H1 (cell line): ENCODE data around the gene FBXO45. TPM values are rescaled to one million over a fixed set of nuclear protein-coding genes. Genes with fewer than 3 reads are reported as not detected.

Experiments
- CTCF ChIA-PET: fragments of 300-600 bp; sonication (Branson Sonifier 250); formaldehyde crosslinking; loops from one replicate; lab custom pipeline; 2021; ENCODE audit not compliant: partially characterized antibody; lab: Charles Lee
- POLR2A ChIA-PET: fragments of 300-600 bp; sonication (Branson Sonifier 250); formaldehyde crosslinking; loops from one replicate; lab custom pipeline; 2021; ENCODE audit warnings: inconsistent platforms; ENCODE audit not compliant: partially characterized antibody; lab: Charles Lee
- DNase-seq, 2 experiments: peaks; one replicate each; pipeline versions ENCODE4 v3.0.0 to v3.0.0-alpha.2; 2010 to 2022; ENCODE audit warnings: low spot score in 2 of 2, low read depth in 1 of 2, mixed read lengths in 1 of 2
- FAIRE-seq: peaks from 2 replicates; lab custom pipeline; 2011; peaks lifted over from hg19 to GRCh38; lab: Jason Lieb, UNC
- H2AFZ ChIP-seq: 2 replicates; pipeline ENCODE4 v1.8.1; 2012; ENCODE audit warnings: low read length, inconsistent platforms
- H2AK5ac ChIP-seq: 2 replicates; pipeline ENCODE4 v1.6.1; 2013; ENCODE audit warnings: low read depth, low read length
- H2BK120ac ChIP-seq: replicated peaks from 2 replicates; pipeline ENCODE3; 2013; ENCODE audit warnings: low read depth, low read length, inconsistent platforms
- H2BK12ac ChIP-seq: 2 replicates; pipeline ENCODE4 v1.6.1; 2013; ENCODE audit warnings: low read depth, low read length
- H2BK15ac ChIP-seq: 2 replicates; pipeline ENCODE4 v1.6.1; 2013; ENCODE audit warnings: low read length
- H2BK20ac ChIP-seq: 2 replicates; pipeline ENCODE4 v1.6.1; 2013; ENCODE audit warnings: low read length
- H2BK5ac ChIP-seq: 2 replicates; pipeline ENCODE4 v1.6.1; 2013; ENCODE audit warnings: low read depth, low read length
- H3K14ac ChIP-seq: 2 replicates; pipeline ENCODE4 v1.6.1; 2013; ENCODE audit warnings: inconsistent platforms; ENCODE audit not compliant: insufficient read length
- H3K18ac ChIP-seq: 2 replicates; pipeline ENCODE4 v1.6.1; 2013; ENCODE audit warnings: low read length; ENCODE audit errors: extremely low read depth
- H3K23ac ChIP-seq: 2 replicates; pipeline ENCODE4 v1.6.1; 2013; ENCODE audit warnings: inconsistent platforms; ENCODE audit not compliant: insufficient read length
- H3K23me2 ChIP-seq: 2 replicates; pipeline ENCODE4 v1.6.1; 2013; ENCODE audit warnings: low read depth, low read length
- H3K27ac ChIP-seq: 2 replicates; pipeline ENCODE4 v1.6.1; 2011; ENCODE audit warnings: low read depth, low read length, inconsistent platforms
- H3K27me3 ChIP-seq, 4 experiments: replicated peaks in 1 of 4; 1 replicate in 1 of 4; 2 replicates in 3 of 4; pipeline versions ENCODE4 v1.6.1 to v1.8.1; 2011 to 2013; ENCODE audit warnings: low read length in 3 of 4, mild to moderate bottlenecking in 3 of 4, inconsistent platforms in 2 of 4, mixed read lengths in 2 of 4, moderate library complexity in 1 of 4; ENCODE audit not compliant: control insufficient read depth in 3 of 4, insufficient read depth in 3 of 4; ENCODE audit errors: extremely low read depth in 1 of 4
- H3K36me3 ChIP-seq, 4 experiments: 2 replicates each; pipeline versions ENCODE4 v1.6.1 to v1.8.1; 2011 to 2013; ENCODE audit warnings: mild to moderate bottlenecking in 4 of 4, low read length in 3 of 4, moderate library complexity in 2 of 4, control low read depth in 1 of 4, inconsistent platforms in 1 of 4; ENCODE audit not compliant: insufficient read depth in 4 of 4, control insufficient read depth in 2 of 4
- H3K4ac ChIP-seq: replicated peaks from 2 replicates; pipeline ENCODE3; 2013; ENCODE audit warnings: low read length, low read depth, mixed read lengths, inconsistent platforms; ENCODE audit not compliant: insufficient read length
- H3K4me1 ChIP-seq, 4 experiments: replicated peaks in 1 of 4; 1 replicate in 1 of 4; 2 replicates in 3 of 4; pipeline versions ENCODE4 v1.6.1 to v1.8.1; 2011 to 2013; ENCODE audit warnings: low read length in 3 of 4, inconsistent platforms in 2 of 4, mixed read lengths in 1 of 4; ENCODE audit not compliant: insufficient read depth in 4 of 4, control insufficient read depth in 3 of 4
- H3K4me2 ChIP-seq, 2 experiments: 2 replicates each; pipeline versions ENCODE4 v1.6.1 to v1.8.1; 2011 to 2013; ENCODE audit warnings: low read depth in 2 of 2, low read length in 2 of 2, control low read depth in 1 of 2, inconsistent platforms in 1 of 2, mild to moderate bottlenecking in 1 of 2; ENCODE audit not compliant: insufficient read depth in 1 of 2
- H3K4me3 ChIP-seq, 4 experiments: fragments of 200-600, 300-600 bp in 1 of 4; sonication (generic), shearing (Covaris generic), sonication (Bioruptor Twin) in 1 of 4; 2 replicates each; pipeline versions ENCODE4 v1.5.1 to v1.8.1; 2011 to 2016; ENCODE audit warnings: low read length in 4 of 4, low read depth in 3 of 4, control low read depth in 2 of 4, inconsistent platforms in 2 of 4, mild to moderate bottlenecking in 2 of 4, mixed read lengths in 1 of 4, moderate library complexity in 1 of 4; ENCODE audit not compliant: insufficient read depth in 2 of 4; ENCODE audit errors: extremely low read depth in 1 of 4
- H3K56ac ChIP-seq: replicated peaks from 2 replicates; pipeline ENCODE3; 2013; ENCODE audit warnings: low read depth, mild to moderate bottlenecking, mixed read lengths, low read length, inconsistent platforms; ENCODE audit not compliant: insufficient read length
- H3K79me1 ChIP-seq: 2 replicates; pipeline ENCODE4 v1.6.1; 2013; ENCODE audit warnings: low read depth, low read length, control low read depth
- H3K79me2 ChIP-seq, 2 experiments: 2 replicates each; pipeline versions ENCODE4 v1.6.1 to v1.8.1; 2012 to 2013; ENCODE audit warnings: low read length in 2 of 2, mild to moderate bottlenecking in 2 of 2, inconsistent platforms in 1 of 2; ENCODE audit not compliant: insufficient read depth in 2 of 2, control insufficient read depth in 1 of 2
- H3K9ac ChIP-seq, 4 experiments: replicated peaks in 1 of 4; 1 replicate in 1 of 4; 2 replicates in 3 of 4; pipeline versions ENCODE4 v1.6.1 to v1.8.1; 2011 to 2013; ENCODE audit warnings: low read depth in 3 of 4, low read length in 3 of 4, control low read depth in 2 of 4, mild to moderate bottlenecking in 2 of 4, moderate library complexity in 2 of 4, inconsistent platforms in 1 of 4; ENCODE audit errors: extremely low read depth in 1 of 4
- H3K9me3 ChIP-seq, 2 experiments: 2 replicates each; pipeline versions ENCODE4 v1.6.1 to v1.8.1; 2012 to 2013; ENCODE audit warnings: mild to moderate bottlenecking in 2 of 2, moderate library complexity in 2 of 2, control low read depth in 1 of 2, inconsistent platforms in 1 of 2, low read depth in 1 of 2, low read length in 1 of 2, mixed read lengths in 1 of 2; ENCODE audit not compliant: insufficient read depth in 2 of 2
- H4K20me1 ChIP-seq, 2 experiments: replicated peaks in 1 of 2; 2 replicates each; pipeline versions ENCODE3 to v1.8.1; 2011 to 2013; ENCODE audit warnings: inconsistent platforms in 2 of 2, low read length in 2 of 2, mild to moderate bottlenecking in 1 of 2; ENCODE audit not compliant: insufficient read depth in 2 of 2, control insufficient read depth in 1 of 2
- H4K5ac ChIP-seq: 2 replicates; pipeline ENCODE4 v1.6.1; 2013; ENCODE audit warnings: low read length, low read depth, mixed read lengths, inconsistent platforms; ENCODE audit not compliant: insufficient read length
- H4K8ac ChIP-seq: 2 replicates; pipeline ENCODE4 v1.8.0; 2013; ENCODE audit warnings: mild to moderate bottlenecking, moderate library complexity, low read length, inconsistent platforms; ENCODE audit not compliant: insufficient read depth; ENCODE audit errors: extremely low read depth
- H4K91ac ChIP-seq: replicated peaks from 2 replicates; pipeline ENCODE3; 2013; ENCODE audit warnings: low read length, mixed read lengths, inconsistent platforms; ENCODE audit not compliant: insufficient read length
- ASH2L ChIP-seq: fragments of 200-600, 300-600 bp; sonication (generic); IDR thresholded peaks from one replicate; pipeline ENCODE4 v1.7.1; 2017; ENCODE audit warnings: low read length
- ATF2 ChIP-seq: IDR thresholded peaks from 2 replicates; pipeline ENCODE4 v1.6.1; 2012; ENCODE audit warnings: low read length, inconsistent platforms
- ATF3 ChIP-seq: IDR thresholded peaks from 2 replicates; pipeline ENCODE4 v1.6.1; 2011; ENCODE audit warnings: low read depth, mild to moderate bottlenecking, low read length; ENCODE audit not compliant: insufficient read depth
- CHD2 ChIP-seq: IDR thresholded peaks from 2 replicates; pipeline ENCODE4 v1.6.1; 2012; ENCODE audit warnings: low read length, improper control_type of control experiment
- EZH2 ChIP-seq: fragments of 200-600 bp; sonication (generic); IDR thresholded peaks from 2 replicates; pipeline ENCODE4 v1.7.1; 2012; ENCODE audit warnings: low read depth, mild to moderate bottlenecking, moderate library complexity, low read length, inconsistent platforms; ENCODE audit not compliant: severe bottlenecking
- JUND ChIP-seq: IDR thresholded peaks from 2 replicates; pipeline ENCODE4 v1.6.1; 2011; ENCODE audit warnings: mild to moderate bottlenecking, improper control_type of control experiment, low read length
- KDM1A ChIP-seq: fragments of 200-600, 300-600 bp; sonication (generic); IDR thresholded peaks from 2 replicates; pipeline ENCODE4 v1.7.1; 2016; ENCODE audit warnings: mild to moderate bottlenecking, low read length, borderline replicate concordance
- SAP30 ChIP-seq: fragments of 300-600 bp; sonication (generic); IDR thresholded peaks from 2 replicates; pipeline ENCODE4 v1.7.1; 2012; ENCODE audit warnings: low read length, moderate library complexity, mild to moderate bottlenecking, inconsistent platforms; ENCODE audit not compliant: insufficient read depth, insufficient replicate concordance
- SIN3A ChIP-seq, 2 experiments: IDR thresholded peaks in 1 of 2; conservative IDR thresholded peaks in 1 of 2; 2 replicates each; pipeline ENCODE4 v1.6.1; 2011 to 2012; ENCODE audit warnings: low read length in 2 of 2, improper control_type of control experiment in 1 of 2, low read depth in 1 of 2, mild to moderate bottlenecking in 1 of 2
- SP1 ChIP-seq: IDR thresholded peaks from 2 replicates; pipeline ENCODE4 v1.6.1; 2011; ENCODE audit warnings: low read depth, low read length
- TAF1 ChIP-seq: IDR thresholded peaks from 2 replicates; pipeline ENCODE4 v1.6.1; 2011; ENCODE audit warnings: mild to moderate bottlenecking, low read depth, low read length
- TBP ChIP-seq: IDR thresholded peaks from 2 replicates; pipeline ENCODE4 v1.6.1; 2011; ENCODE audit warnings: low read depth, low read length, improper control_type of control experiment
- WGBS, 2 experiments: shearing (Covaris generic) in 1 of 2; methylation state at CpG; one replicate each; pipeline versions ENCODE4 v1.1.6 to v1.1.7; 2013 to 2015; ENCODE audit warnings: low lambda C conversion rate in 2 of 2, mixed read lengths in 2 of 2, inconsistent platforms in 1 of 2, low coverage in 1 of 2, missing lambda C conversion rate in 1 of 2; ENCODE audit not compliant: insufficient replicate concordance in 2 of 2, insufficient coverage in 1 of 2, insufficient read length in 1 of 2; ENCODE audit errors: extremely low coverage in 1 of 2, missing lambda C conversion rate in 1 of 2; 5-methylcytosine and 5-hydroxymethylcytosine counted together
- polyA plus RNA-seq, 7 experiments: library from polyadenylated mRNA; depleted of rRNA in 3 of 7; stranded (reverse) in 5 of 7; unstranded in 2 of 7; fragments of >200 nt in 5 of 7; fragments of 200-250 nt in 2 of 7; gene quantifications; 1 replicate in 5 of 7; 2 replicates in 1 of 7; 4 replicates in 1 of 7; pipeline versions ENCODE4 v1.2.1 to v1.2.3, GENCODE V29; 2011 to 2013; ENCODE audit warnings: missing spikeins in 2 of 7, mixed read lengths in 2 of 7
- total RNA-seq: library from RNA; stranded (reverse); fragmentation: NEBNext Ultra II Directional; extraction: Animal tissue kit (Norgen Biotek cat#: 25700); gene quantifications from 2 replicates; pipeline ENCODE4 v1.2.1, GENCODE V29; 2021

The FBXO45 gene
- total and polyA plus RNA-seq, 2 of the 8 experiments (the other 6 are each of a cell fraction or from before 2014, with no cell fraction given), result 5.2 to 19.4 TPM

GRCh38 chr3:196603683-196604082 is 35.2 kb downstream of the FBXO45 start:
- Histone ChIP-seq H3K27ac (no peak overlapping the region), H3K4me3 (no peak overlapping the region), H3K79me2 (no peaks in the 10 kb centered on the region), H3K79me1 (no peaks in the 10 kb centered on the region), H3K4ac (no peak overlapping the region), H3K9me3 (no peaks in the 10 kb centered on the region), H3K18ac (no peak overlapping the region), H2BK20ac (no peak overlapping the region), H3K23me2 (no peaks in the 10 kb centered on the region), H4K5ac (no peak overlapping the region), H2AFZ (no peak overlapping the region), H4K91ac (no peak overlapping the region), H3K9ac (no peak overlapping the region), H2AK5ac (no peak overlapping the region), H4K20me1 (no peaks in the 10 kb centered on the region), H3K4me2 (no peak overlapping the region), H3K56ac (no peak overlapping the region), H2BK5ac (no peak overlapping the region), H3K4me1 (no peaks in the 10 kb centered on the region), H3K27me3 (no peaks in the 10 kb centered on the region; a peak in 1 of 7 replicates), H4K8ac (no peak overlapping the region), H2BK120ac (no peak overlapping the region), H3K14ac (no peak overlapping the region), H3K36me3 (no peaks in the 10 kb centered on the region), H2BK15ac (no peak overlapping the region), H3K23ac (no peak overlapping the region), H2BK12ac (no peak overlapping the region)
- ChIA-PET POLR2A (no interaction called here), CTCF (interaction anchor here (0.6 to 1.0 kb wide), 2 partner anchors 36 to 44 kb away, joined by 3 to 5 read pairs; no protein-coding TSS in a partner anchor)
- DNase-seq (peak in 1 of 2 experiments; percentile 27), FAIRE-seq (no peak)
- WGBS, 2 experiments, result 87% methylated on average over 7 of the region's 7 CpGs; no CpG with 5 or more reads in 1 of the 2 experiments
- TF ChIP-seq ASH2L (no peak), TBP (no peak), ATF3 (no peak), SP1 (no peak), EZH2 (no peak), ATF2 (no peak), CHD2 (no peak), SIN3A (conservative IDR thresholded peaks at IDR 0.05 in 1 of 2, IDR thresholded peaks at IDR 0.05 in 1 of 2; ENCODE audit: low read depth in 1 of 2, low read length in 2 of 2) (no peak), SAP30 (no peak), TAF1 (no peak), JUND (no peak), KDM1A (no peak)
